ENCODE measurements around the gene RABL6.
"Not testable (repeated sequence)": the region's sequence is repeated elsewhere in the genome, so short reads cannot be mapped to it uniquely, and the experiment has no call there.

Gene RABL6

DNA sequence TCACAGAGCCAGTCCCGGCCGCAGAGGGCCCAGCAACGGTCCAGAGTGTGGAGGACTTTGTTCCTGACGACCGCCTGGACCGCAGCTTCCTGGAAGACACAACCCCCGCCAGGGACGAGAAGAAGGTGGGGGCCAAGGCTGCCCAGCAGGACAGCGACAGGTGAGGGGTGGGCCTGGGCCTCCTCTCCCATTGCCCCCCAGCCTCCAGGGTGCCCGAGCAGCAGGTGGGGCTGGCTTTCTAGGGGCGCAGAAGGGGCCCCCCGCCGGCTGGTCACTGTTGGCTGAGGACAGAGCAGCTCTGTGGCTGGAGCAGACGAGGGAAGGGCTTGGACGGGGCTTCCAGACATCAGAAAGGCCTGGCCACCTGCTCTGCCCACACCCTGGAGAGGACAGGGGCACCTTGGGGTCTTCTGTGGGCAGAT lies 30.1 kb downstream of the RABL6 start:
- not testable (repeated sequence) for DNase-seq

DNA sequence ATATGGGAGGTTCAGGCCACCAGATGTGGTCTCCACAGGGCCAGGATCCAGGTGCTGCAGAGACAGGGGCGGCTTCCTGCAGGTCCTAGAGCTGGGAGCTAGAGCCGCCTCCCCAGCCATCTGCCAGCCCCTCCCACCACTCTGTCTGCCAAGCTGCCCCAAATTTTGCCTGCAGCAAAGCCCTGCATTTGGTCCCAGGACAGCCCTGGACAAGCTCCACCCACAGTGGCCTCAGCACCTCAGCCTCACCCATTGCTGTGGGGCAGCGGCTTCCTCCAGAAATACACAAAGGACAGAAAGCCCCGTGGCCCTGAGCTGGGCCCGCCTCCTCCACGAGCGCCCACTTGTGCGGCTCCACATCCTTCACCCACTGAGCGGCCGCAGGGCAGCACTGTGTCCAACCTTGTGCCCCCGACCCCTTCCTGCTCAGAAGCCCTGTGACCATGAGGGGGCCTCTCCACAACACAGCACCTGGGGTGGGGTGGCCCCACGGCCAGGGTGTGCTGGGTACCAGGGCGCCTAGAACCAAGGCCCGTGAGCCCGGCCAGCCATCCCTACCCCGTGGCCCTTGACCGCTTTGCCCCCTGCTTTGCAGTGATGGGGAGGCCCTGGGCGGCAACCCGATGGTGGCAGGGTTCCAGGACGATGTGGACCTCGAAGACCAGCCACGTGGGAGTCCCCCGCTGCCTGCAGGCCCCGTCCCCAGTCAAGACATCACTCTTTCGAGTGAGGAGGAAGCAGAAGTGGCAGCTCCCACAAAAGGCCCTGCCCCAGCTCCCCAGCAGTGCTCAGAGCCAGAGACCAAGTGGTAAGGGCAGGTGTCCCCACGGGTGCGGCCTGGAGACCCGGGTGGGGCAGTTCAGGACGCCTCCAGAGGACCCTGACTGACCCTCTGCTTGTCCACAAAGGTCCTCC lies 30.8 kb downstream of the RABL6 start:
- DNase-seq: no peak

DNA sequence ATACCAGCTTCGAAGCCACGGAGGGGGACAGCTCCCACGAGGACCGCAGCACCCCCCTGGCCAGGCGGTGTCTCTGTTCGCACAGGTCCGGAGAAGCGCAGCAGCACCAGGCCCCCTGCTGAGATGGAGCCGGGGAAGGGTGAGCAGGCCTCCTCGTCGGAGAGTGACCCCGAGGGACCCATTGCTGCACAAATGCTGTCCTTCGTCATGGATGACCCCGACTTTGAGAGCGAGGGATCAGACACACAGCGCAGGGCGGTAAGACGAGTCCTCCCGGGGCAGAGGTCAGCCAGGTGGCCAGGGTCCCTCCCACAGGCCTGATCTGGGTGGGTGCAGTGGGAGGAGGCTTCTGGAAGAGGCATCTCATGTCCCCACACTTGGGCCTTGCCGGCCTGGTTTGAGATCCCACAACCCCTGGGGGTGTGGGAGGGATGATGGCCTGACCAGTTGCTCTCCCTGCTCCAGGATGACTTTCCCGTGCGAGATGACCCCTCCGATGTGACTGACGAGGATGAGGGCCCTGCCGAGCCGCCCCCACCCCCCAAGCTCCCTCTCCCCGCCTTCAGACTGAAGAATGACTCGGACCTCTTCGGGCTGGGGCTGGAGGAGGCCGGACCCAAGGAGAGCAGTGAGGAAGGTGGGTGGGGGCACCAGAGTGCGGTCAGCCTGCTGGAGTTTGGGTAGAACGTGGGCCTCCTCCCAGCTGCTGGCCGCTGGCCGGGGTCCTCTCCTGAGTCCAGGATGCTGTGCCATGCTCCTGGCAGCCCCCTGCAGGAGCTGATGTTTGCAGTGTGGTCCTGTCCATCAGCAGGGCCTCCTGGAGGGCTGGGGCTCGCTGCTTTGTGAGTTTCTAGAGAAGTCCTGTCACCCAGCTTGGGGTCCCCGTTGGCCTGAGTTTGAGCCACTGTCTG lies 31.7 kb downstream of the RABL6 start:
- no peak for DNase-seq

DNA sequence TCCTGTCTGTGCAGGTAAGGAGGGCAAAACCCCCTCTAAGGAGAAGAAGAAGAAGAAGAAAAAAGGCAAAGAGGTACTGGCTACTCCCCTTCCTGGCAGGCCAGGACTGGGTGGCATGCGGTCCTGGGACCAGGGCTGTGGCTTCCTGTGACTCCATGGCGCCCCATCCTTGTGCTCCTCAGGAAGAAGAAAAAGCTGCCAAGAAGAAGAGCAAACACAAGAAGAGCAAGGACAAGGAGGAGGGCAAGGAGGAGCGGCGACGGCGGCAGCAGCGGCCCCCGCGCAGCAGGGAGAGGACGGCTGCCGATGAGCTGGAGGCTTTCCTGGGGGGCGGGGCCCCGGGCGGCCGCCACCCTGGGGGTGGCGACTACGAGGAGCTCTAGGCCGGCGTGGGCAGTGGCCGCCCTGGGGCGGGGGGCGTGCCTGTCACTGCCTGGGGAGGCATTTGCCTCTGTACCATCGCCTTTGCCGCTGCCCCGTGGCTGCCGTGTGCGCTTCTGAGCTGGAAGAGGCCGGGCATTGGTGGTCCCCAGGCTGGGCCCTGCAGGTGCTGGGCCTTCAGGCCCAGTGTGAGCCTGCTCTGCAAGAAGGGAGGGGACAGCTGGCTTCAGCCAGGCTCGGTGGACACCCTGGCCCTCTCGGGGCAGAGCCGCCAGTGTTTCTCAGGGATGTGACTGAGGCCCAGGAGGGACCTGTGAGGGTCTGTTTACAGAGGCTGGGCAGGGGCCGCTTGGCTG lies 32.6 kb downstream of the RABL6 start:
- DNase-seq: no peak

DNA sequence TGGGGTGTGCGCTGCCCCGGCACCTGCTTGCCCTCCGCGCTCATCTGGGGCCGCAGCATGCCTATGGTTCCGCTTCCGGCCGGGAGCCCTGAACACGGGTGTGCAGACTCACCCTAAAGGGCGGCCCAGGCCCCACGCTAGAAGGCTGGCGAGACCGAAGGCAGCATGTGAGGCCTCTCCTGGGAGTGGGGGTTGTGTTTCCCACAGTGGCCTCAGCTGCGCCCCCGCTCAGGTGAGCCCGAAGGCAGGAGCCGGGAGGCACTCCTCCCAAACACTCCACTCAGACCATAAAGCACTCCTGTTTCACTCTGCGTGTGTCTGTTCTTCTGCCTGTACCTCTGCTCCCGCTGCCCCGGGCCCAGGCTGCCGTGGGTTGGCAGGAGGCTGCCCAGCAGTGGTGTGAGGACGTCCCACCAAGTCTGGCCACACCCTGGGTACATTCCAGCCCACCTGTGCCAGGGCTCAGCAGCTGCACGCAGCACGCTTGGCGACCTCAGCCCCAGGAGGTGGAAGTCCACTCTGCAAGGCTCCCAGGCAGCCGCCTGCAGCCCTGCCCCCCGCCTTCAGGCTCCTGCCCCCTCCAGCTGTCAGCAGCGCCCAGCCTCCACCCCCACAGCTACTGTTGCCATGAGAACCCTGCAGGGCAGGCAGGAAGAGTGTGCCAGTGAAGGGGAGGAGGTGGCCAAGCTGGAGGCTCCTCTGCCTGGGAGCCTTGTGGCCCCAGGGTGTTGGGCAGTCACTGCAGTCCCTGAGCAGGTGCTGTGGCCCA lies 33.3 kb downstream of the RABL6 start:
- peak; percentile 27 to 30 for DNase-seq

GRCh38 chr9:136841646-136842379 lies 34.1 kb downstream of the RABL6 start:
- not testable (repeated sequence) for DNase-seq

DNA sequence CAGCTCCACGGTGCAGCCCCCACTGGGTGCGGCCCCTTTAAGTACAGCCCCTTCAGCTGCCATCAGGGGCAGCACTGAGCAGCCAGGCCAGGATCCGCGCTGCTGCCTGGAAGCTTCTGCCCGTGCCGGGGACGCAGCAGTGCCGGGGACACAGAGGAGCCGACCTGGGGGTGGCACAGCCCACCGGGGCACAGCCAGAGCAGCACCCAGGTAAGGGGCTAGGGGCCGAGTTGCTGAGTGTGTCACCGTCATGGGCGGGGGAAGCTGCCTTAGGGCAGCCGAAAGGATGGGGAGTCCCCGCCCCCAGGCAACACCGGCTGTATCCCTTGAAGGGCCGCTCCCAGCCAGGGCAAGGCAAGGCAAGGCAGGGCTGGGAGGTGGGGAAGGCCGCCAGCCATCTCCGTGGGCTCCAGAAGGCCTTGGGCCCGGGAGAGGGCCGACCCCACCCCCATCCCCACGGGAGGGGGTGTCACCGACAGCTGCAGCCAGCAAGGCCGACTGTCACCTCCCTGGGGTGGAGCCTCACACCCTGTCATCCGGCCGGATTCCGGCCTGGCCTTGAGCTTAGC lies 34.7 kb downstream of the RABL6 start, which contains the start of gene AJM1:
AJM1 (plus strand) TSS at position 99 of the 569 bp plus-strand sequence. CDS start 1,937 bp downstream, outside the sequence.
- peak; percentile 63 to 71 for DNase-seq

DNA sequence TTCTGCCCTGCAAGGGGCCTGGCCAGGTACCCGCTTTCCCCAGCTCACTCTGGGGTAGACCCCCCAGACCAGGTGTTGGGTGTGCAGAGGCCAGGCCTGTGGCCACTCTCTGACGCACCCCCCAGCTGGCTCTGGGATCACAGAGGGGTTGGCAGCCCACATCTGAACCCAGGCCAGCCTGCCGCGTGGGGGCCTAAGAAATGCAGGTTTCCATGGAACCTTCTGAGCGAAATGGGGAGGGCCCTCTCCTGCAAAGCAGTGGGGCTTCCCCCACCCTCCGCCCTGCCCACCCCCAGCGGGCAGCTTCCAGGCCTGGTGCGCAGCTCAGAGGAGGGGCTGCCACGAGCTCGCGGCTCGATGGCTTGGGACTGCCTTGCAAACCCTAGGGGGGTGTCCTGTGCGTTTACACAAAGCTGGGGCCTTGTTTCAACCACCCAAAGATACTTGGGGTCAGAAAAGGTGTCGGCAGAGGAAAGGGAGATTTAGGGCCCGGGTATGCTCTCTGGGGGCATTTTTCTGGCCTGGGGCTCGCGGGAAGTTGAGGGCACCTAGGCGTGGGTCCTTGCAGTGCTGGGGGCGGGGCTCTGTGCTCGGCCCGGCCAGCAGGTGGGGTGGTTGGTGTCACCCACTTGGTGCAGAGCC lies 35.5 kb downstream of the RABL6 start:
- DNase-seq: not testable (repeated sequence)

- not testable (repeated sequence) for DNase-seq
Observed at GRCh38 chr9:136843801-136844740, 36.3 kb downstream of the RABL6 start.

GRCh38 chr9:136844761-136845464 lies 37.2 kb downstream of the RABL6 start:
- DNase-seq: no peak

- DNase-seq: no peak
Observed at GRCh38 chr9:136845465-136846260, 37.9 kb downstream of the RABL6 start.

DNA sequence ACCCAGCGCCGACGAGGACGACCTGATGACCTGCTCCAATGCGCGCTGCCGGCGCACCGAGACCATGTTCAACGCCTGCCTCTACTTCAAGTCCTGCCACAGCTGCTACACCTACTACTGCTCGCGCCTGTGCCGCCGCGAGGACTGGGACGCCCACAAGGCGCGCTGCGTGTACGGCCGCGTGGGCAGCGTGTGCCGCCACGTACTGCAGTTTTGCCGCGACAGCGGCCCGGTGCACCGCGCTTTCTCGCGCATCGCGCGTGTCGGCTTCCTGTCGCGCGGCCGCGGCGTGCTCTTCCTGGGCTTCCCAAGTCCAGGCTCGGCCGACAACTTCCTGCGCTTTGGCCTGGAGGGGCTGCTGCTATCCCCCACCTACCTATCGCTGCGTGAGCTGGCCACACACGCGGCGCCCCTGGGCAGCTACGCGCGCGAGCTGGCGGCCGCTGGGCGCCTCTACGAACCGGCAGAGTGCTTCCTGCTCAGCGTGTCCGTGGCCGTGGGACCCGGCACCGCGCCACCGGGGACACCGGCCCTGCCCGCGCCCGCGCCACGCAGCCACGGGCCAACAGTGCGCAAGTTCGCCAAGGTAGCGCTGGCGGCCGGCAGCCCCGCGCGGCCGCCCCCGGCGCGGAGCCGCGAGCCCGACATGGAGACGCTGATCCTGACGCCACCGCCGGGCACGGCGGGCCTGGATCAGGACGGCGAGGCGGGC lies 38.8 kb downstream of the RABL6 start:
- no peak for DNase-seq

DNA sequence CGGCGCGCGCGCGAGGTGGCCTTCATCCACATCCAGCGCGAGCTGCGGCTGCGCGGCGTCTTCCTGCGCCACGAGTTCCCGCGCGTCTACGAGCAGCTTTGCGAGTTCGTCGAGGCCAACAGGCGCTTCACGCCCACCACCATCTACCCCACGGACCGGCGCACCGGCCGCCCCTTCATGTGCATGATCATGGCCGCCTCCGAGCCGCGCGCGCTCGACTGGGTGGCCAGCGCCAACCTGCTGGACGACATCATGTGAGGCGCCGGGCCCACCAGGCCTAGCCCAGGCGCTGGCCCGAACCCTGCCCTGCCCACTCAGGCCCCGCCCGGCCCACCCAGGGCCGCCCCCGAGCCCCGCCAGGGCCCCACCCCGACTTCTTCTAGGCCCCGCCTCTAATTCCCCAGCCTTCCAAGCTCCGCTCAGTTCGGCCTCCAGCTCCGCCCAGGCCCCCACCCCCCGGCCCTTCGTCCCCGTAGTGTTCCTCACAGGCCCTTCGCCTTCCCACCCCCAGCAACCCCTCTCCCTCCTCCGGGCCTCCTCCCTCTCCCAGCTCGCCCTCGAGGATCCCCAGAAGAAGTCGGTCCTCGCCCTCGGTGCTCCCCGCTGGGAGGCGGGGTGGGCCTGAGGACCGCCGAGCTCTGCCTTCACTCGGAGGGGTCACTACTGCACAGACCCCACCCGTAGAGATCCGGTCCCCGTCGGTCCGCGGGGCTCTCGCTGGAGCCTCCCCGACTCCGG lies 39.5 kb downstream of the RABL6 start:
- DNase-seq: peak; percentile 67 to 76

DNA sequence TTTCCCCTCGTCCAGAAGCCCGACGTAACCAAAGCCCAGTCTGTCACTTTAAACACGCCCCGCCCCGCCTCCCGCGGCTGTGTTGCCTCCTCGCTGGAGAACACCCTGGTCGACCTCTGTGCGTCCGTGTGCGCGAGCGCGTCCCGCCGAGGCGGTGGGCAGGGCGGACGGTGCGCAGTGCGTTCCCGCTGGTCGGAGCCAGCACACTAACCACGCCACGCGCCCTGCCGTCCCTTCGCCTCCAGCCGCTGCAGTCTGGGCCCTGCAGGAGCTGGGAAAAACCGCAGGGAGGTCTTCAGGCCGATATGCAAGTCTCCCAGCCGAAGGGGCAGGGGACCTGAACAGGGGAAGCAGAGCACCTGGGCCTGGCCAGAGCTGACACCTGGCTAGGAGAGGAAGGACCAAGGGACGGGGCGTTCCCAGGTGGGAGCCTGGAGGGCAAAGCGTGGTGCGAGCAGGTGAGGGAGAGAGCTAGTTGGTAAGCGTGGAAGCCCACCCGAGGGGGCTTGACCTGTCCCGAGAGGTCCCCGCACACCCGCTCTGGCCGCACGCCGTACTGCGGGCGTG lies 40.2 kb downstream of the RABL6 start:
- peak; percentile 77 to 83 for DNase-seq

DNA sequence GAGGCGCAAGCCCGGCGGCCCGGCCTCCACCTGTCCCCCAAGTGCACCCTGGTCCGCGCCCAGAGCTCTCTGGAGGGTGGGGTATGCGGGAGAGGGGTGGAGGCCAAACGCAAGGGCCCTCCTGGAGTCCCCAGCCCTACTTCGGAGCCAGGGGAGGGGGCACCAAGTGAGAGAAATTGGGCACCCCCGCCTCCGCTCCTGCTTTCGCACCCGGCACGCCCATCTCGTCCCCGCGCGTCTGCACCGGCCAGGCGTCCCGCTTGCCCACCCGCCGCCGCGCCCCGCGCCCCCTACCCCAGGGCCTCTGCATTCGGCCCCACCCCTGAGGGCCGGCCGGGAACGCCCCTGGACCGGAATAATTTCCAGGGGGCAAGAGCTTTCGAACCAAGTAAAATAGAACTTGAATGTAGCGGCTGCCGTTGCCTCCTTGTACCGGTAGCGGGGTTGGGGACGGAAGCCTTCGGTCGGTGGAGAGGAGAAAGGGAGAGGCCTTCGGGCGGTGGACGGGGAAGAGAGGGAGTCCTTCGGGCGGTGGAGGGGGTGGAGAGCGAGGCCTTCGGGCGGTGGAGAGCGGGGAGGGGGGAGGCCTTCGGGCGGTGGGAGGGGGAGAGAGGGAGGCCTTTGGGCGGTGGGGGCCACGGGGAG lies 40.8 kb downstream of the RABL6 start:
- peak; percentile 58 to 63 for DNase-seq

Measured in Kasumi-1 (cell line).